GM19438 (cell line): ENCODE results near the gene NLGN3.

ENCODE experiments used
- ATAC-seq: cut with Tn5 transposase; IDR thresholded peaks from one replicate; pipeline ENCODE4 v1.9.1; 2021; ENCODE audit warnings: low read depth; ENCODE audit not compliant: unreplicated experiment

Gene NLGN3

GRCh38 chrX:71144651-71145050 is at the start of gene NLGN3:
NLGN3 (plus strand) TSS chrX:71144841; CDS start chrX:71147750, 2,909 bp downstream.
- no peak for ATAC-seq

- no peak for ATAC-seq
These were observed 49.6 kb upstream of the NLGN3 start for GRCh38 chrX:71095033-71095432.

DNA sequence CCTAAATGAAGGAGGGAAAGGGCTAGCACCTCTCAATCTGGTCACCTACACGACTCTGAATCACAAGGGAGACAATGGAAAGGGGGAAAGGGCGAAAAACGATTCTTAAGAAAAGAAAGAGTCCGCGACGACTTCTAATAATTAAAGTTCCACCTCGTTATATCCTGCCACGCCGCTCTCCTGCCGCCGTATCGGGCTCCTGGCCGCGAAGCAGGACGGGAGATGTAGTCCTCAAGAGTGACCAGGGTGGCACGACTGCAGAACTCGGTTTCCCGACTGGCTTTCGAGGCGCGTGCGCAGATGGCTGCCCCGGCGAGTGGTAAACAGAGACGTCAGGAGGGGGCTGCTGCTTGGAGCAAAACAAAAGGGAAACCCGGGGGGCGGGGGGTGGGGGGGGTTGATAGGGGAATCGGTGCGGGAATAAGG is 49.1 kb upstream of the NLGN3 start, which contains the start of gene FOXO4:
Gene FOXO4 (plus strand): TSS at position 297 of the 426 bp plus-strand sequence. CDS start 678 bp downstream, outside the sequence.
- peak; percentile 90 for ATAC-seq

- ATAC-seq: no peak
These were observed 48.5 kb upstream of the NLGN3 start for GRCh38 chrX:71095981-71096759.

- no peak for ATAC-seq
These were observed 47.9 kb upstream of the NLGN3 start for GRCh38 chrX:71096760-71097032.

- ATAC-seq: no peak
These were observed 46.3 kb upstream of the NLGN3 start for GRCh38 chrX:71098302-71098701.

DNA sequence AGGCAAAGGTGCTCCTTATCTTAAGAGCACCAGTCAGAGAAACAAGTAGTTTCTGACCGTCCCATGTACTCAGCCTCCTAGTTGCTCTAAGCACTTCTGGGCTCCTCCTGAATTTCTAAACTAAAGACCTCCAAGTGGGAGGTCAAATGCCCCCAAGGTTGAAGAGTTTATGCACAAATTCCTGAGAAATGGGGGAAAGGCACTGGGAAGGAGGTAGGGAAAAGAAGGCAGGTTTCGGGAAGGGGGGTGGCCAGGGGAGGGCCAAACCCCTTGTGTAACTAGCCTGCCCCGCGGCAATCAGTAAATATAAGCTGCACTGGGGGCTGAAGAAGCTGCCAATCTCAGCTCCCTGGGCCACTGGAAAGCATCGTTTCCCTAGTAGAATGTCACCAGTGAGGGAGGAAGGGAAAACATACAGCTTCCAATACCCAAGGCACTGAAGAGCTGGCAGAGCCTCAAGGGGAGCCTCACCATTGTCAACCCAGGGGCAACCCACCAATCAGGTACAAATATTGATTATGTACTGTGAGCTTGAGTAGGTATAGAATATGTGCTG is 45.6 kb upstream of the NLGN3 start:
- no peak for ATAC-seq

- no peak for ATAC-seq
These were observed 44.9 kb upstream of the NLGN3 start for GRCh38 chrX:71099736-71100135.

DNA sequence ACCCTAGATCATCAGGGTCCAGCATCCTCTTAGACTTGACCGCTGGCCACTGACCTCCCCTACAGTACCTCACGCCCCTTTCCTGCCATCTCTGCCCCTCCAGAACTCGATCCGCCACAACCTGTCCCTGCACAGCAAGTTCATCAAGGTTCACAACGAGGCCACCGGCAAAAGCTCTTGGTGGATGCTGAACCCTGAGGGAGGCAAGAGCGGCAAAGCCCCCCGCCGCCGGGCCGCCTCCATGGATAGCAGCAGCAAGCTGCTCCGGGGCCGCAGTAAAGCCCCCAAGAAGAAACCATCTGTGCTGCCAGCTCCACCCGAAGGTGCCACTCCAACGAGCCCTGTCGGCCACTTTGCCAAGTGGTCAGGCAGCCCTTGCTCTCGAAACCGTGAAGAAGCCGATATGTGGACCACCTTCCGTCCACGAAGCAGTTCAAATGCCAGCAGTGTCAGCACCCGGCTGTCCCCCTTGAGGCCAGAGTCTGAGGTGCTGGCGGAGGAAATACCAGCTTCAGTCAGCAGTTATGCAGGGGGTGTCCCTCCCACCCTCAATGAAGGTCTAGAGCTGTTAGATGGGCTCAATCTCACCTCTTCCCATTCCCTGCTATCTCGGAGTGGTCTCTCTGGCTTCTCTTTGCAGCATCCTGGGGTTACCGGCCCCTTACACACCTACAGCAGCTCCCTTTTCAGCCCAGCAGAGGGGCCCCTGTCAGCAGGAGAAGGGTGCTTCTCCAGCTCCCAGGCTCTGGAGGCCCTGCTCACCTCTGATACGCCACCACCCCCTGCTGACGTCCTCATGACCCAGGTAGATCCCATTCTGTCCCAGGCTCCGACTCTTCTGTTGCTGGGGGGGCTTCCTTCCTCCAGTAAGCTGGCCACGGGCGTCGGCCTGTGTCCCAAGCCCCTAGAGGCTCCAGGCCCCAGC is 43.8 kb upstream of the NLGN3 start:
- no peak for ATAC-seq

DNA sequence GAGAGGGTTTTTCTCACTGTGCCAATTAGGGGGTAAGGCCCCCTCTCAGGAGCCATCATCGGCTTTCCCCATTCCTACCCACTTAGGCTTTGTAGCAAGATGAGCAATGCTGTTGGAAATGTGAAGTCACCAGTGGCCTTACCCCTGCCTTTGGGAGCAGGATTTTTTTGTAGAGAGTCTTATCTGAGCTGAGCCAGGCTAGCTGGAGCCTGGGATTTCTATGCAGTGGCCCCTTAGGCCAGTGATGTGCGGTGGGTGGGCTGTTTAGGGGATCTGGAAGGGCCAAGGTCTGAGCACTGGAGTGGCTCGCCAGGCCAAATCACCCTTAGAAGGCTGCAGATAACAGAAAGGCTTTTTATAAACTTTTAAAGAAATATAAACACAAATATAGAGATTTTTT is 42.3 kb upstream of the NLGN3 start:
- no peak for ATAC-seq

GRCh38 chrX:71103110-71103983 is 41.3 kb upstream of the NLGN3 start:
- no peak for ATAC-seq

- no peak for ATAC-seq
These were observed 39.0 kb upstream of the NLGN3 start for GRCh38 chrX:71105628-71106027.

GRCh38 chrX:71106427-71106826 is 38.2 kb upstream of the NLGN3 start, which contains the start of gene CXorf65:
CXorf65 (minus strand) TSS chrX:71106740; CDS start chrX:71106556, 184 bp downstream.
- no peak for ATAC-seq

- ATAC-seq: no peak
These were observed 37.4 kb upstream of the NLGN3 start for GRCh38 chrX:71107245-71107644.

GRCh38 chrX:71107762-71108360 is 36.8 kb upstream of the NLGN3 start:
- ATAC-seq: no peak

- no peak for ATAC-seq
These were observed 35.6 kb upstream of the NLGN3 start for GRCh38 chrX:71109051-71109450.

DNA sequence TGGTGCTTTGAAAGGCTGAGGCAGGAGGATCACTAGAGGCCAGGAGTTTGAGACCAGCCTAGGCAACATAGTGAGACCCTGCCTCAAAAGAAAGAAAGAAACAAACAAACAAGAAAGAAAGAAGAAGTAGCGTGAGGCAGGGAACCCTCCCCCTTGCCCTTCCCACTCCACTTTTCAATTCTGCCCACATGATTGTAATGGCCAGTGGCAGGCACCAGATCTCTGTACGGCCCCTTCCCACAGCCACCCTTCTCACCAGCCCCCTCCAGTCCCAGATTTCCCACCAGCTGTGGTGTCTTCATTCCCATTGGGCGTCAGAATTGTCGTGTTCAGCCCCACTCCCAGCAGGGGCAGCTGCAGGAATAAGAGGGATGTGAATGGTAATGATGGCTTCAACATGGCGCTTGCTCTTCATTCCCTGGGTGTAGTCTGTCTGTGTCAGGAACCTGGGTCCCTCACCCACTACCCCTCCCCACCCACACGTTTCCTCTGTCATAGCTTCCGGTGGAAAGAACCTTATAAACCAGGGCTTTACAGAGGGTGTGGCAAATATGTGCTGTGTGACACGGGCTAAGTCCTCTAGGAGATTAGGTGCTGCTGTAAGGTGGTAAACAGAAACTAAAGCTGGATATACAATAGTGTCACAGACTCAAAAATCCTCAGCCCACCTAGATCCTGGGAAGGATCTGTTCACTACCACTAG is 33.3 kb upstream of the NLGN3 start, which contains the start of gene IL2RG:
Gene IL2RG (minus strand): TSS at position 437 of the 703 bp plus-strand sequence. CDS start 38 bp downstream, at position 399.
- peak; percentile 84 for ATAC-seq

DNA sequence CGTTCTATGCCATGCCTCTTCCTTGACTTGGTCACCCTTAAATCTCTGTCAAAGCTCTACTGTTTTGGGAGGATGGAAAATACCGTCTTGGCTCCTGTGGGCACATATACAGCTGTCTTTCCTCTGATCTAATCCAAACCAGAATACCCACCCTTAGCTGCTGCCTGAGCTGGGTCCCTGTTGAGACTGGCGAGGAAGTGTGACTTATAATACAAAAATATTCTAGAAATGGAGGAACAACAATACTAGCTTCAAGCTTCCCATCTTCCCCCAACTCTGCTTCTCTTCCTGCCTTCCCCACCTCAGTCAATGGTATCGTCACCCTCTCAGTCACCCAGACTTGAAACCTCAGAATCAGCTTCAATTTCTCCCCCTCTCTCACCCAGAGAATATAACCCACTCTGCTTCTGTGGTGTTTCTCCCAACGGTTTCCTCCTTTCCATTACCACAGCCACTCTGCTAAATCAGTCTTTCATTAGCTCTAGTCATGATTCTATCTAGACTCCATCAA is 32.7 kb upstream of the NLGN3 start:
- peak; percentile 29 for ATAC-seq

DNA sequence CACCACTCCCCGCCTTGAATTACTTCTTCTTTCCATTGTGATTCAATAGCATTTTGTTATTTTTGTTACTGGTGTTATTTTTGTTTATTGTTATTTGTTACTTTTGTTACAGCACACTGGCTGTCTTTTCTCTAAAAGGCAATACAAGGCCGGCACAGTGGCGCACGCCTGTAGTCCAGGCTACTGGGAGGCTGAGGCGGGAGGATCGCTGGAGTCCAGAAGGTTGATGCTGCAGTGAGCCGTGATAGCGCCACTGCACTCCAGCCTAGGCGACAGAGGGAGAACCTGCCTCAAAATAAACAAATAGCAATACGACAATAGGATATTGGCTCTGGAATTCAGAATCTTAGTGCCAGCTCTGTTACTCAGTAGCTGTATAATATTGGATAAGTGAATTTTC is 27.3 kb upstream of the NLGN3 start:
- no peak for ATAC-seq
